Superior temporal gyrus (tissue), 1 donor: ENCODE measurements around the gene PADI4.
"Not testable (repeated sequence)": the region's sequence is repeated elsewhere in the genome, so short reads cannot be mapped to it uniquely, and the experiment has no call there.

Experiments used
- DNase-seq: peaks from one replicate; pipeline ENCODE4 v3.0.0-alpha.2; 2016; ENCODE audit errors: extremely low spot score

The PADI4 gene

GRCh38 chr1:17313530-17314309 is 5.7 kb downstream of the PADI4 start:
- no peak for DNase-seq

- DNase-seq, result no peak
Observed at GRCh38 chr1:17314491-17314971, 6.5 kb downstream of the PADI4 start.

GRCh38 chr1:17315542-17316130 is 7.6 kb downstream of the PADI4 start:
- no peak for DNase-seq

GRCh38 chr1:17316704-17317103 is 8.7 kb downstream of the PADI4 start:
- no peak for DNase-seq

GRCh38 chr1:17318262-17318661 is 10.3 kb downstream of the PADI4 start:
- DNase-seq, result no peak

GRCh38 chr1:17319561-17320350 is 11.8 kb downstream of the PADI4 start:
- no peak for DNase-seq

GRCh38 chr1:17321857-17322390 is 13.9 kb downstream of the PADI4 start:
- DNase-seq, result not testable (repeated sequence)

- no peak for DNase-seq
Observed at GRCh38 chr1:17328855-17329254, 20.9 kb downstream of the PADI4 start.

- DNase-seq, result no peak
Observed at GRCh38 chr1:17329610-17330009, 21.6 kb downstream of the PADI4 start.

GRCh38 chr1:17330856-17331255 is 22.9 kb downstream of the PADI4 start:
- DNase-seq, result no peak

GRCh38 chr1:17333081-17333480 is 25.1 kb downstream of the PADI4 start:
- no peak for DNase-seq

- peak; percentile 38 for DNase-seq
Observed at GRCh38 chr1:17335821-17336710, 28.1 kb downstream of the PADI4 start.

- DNase-seq, result no peak
Observed at GRCh38 chr1:17338706-17339493, 30.9 kb downstream of the PADI4 start.

GRCh38 chr1:17339521-17339920 is 31.5 kb downstream of the PADI4 start:
- no peak for DNase-seq

GRCh38 chr1:17340358-17340757 is 32.4 kb downstream of the PADI4 start:
- no peak for DNase-seq

GRCh38 chr1:17342014-17342441 is 34.0 kb downstream of the PADI4 start:
- DNase-seq, result no peak

GRCh38 chr1:17345506-17345905 is 37.5 kb downstream of the PADI4 start:
- DNase-seq, result not testable (repeated sequence)

- DNase-seq, result no peak
Observed at GRCh38 chr1:17346046-17346789, 38.2 kb downstream of the PADI4 start.

- no peak for DNase-seq
Observed at GRCh38 chr1:17347769-17348592, 40.0 kb downstream of the PADI4 start.
